Panc1 (cell line): Measurements from ENCODE around the gene CD37. TPM values are rescaled to one million over a fixed set of nuclear protein-coding genes. Genes with fewer than 3 reads are reported as not detected.

Source experiments
- ATAC-seq: fragments of 200-7000 bp; cut with Tn5 transposase; 2 replicates; pipeline ENCODE4 v1.9.1; 2020; ENCODE audit warnings: mild to moderate bottlenecking, moderate library complexity
- BruUV-seq: library from RNA; stranded (reverse); fragments of 400-500 nt; replicated peaks from 2 replicates; lab custom pipeline; 2021; lab: Mats Ljungman, UMichigan
- CTCF ChIA-PET: fragments of 300-600 bp; sonication (Branson Sonifier 250); formaldehyde crosslinking; loops from one replicate; lab custom pipeline; 2022; ENCODE audit warnings: antibody characterized with exemption; lab: Charles Lee
- POLR2A ChIA-PET: fragments of 300-600 bp; sonication (Branson Sonifier 250); formaldehyde crosslinking; loops from one replicate; lab custom pipeline; 2022; ENCODE audit warnings: antibody characterized with exemption; lab: Charles Lee
- DNase-seq: peaks from one replicate; pipeline ENCODE4 v3.0.0-alpha.2; 2010; ENCODE audit warnings: low read depth, low spot score
- H3K27ac ChIP-seq: 2 replicates; pipeline ENCODE4 v1.5.1; 2011; ENCODE audit warnings: mild to moderate bottlenecking, low read length, inconsistent platforms
- H3K27me3 ChIP-seq: fragments of 200-500 bp; sonication (Bioruptor generic); 2 replicates; pipeline ENCODE4 v1.6.0; 2014; ENCODE audit warnings: low read length, inconsistent platforms; ENCODE audit not compliant: control insufficient read depth, insufficient read depth
- H3K36me3 ChIP-seq: fragments of 200-500 bp; sonication (Bioruptor generic); 2 replicates; pipeline ENCODE4 v1.5.1; 2014; ENCODE audit warnings: inconsistent platforms, mild to moderate bottlenecking, low read length, moderate library complexity; ENCODE audit not compliant: control insufficient read depth, insufficient read depth
- H3K4me1 ChIP-seq: 2 replicates; pipeline ENCODE4 v1.5.1; 2011; ENCODE audit warnings: inconsistent platforms, mild to moderate bottlenecking, low read length, moderate library complexity; ENCODE audit not compliant: control insufficient read depth, insufficient read depth
- H3K4me3 ChIP-seq, 2 experiments: 2 replicates each; pipeline ENCODE4 v1.5.1; 2011 to 2012; ENCODE audit warnings: low read depth in 2 of 2, low read length in 2 of 2, mild to moderate bottlenecking in 2 of 2, inconsistent platforms in 1 of 2, moderate library complexity in 1 of 2
- H3K9me3 ChIP-seq: fragments of 200-500 bp; sonication (Bioruptor generic); 2 replicates; pipeline ENCODE4 v1.5.1; 2014; ENCODE audit warnings: low read depth, mild to moderate bottlenecking, inconsistent platforms, low read length, moderate library complexity; ENCODE audit not compliant: control insufficient read depth, insufficient read depth
- POLR2AphosphoS5 ChIP-seq: IDR thresholded peaks from 2 replicates; pipeline ENCODE4 v1.6.1; 2012; ENCODE audit warnings: mild to moderate bottlenecking, low read depth, low read length, moderate library complexity
- SIN3A ChIP-seq: IDR thresholded peaks from 2 replicates; pipeline ENCODE4 v1.6.1; 2012; ENCODE audit warnings: low read depth, mild to moderate bottlenecking, low read length, moderate library complexity, borderline replicate concordance; ENCODE audit not compliant: insufficient read depth
- TCF7L2 ChIP-seq: IDR thresholded peaks from 2 replicates; pipeline ENCODE4 v1.6.1; 2011; ENCODE audit warnings: mild to moderate bottlenecking, low read depth, low read length, inconsistent platforms
- in situ Hi-C: cut with HindIII; loops from 2 replicates; pipeline ENCODE4 v1.10.0; 2016; ENCODE audit warnings: low sequenced_read_pairs, low pct_unique_long_range_greater_than_20kb
- intact Hi-C: fragments of 100-400 bp; cut with micrococcal nuclease; formaldehyde crosslinking; loops from one replicate; pipeline ENCODE4 v1.10.0; 2022; ENCODE audit not compliant: unreplicated experiment
- total RNA-seq: library from RNA; stranded (reverse); gene quantifications from one replicate; pipeline ENCODE4 v1.2.1, GENCODE V29; 2021; ENCODE audit not compliant: unreplicated experiment
- TF ChIP-seq, protein P1 (sequence below): fragments of 450-650 bp; IDR thresholded peaks from 2 replicates; pipeline ENCODE4 v1.5.1; 2017; ENCODE audit warnings: mild to moderate bottlenecking
- TF ChIP-seq, protein P2 (sequence below), 2 experiments: IDR thresholded peaks; 2 replicates each; pipeline ENCODE4 v1.6.1; 2011 to 2012; ENCODE audit warnings: low read depth in 2 of 2, control low read depth in 1 of 2, low read length in 1 of 2, mild to moderate bottlenecking in 1 of 2, moderate library complexity in 1 of 2; ENCODE audit not compliant: insufficient read depth in 1 of 2

The CD37 gene
- total RNA-seq, 1 experiment from 2014 or later = 0.33 TPM

DNA sequence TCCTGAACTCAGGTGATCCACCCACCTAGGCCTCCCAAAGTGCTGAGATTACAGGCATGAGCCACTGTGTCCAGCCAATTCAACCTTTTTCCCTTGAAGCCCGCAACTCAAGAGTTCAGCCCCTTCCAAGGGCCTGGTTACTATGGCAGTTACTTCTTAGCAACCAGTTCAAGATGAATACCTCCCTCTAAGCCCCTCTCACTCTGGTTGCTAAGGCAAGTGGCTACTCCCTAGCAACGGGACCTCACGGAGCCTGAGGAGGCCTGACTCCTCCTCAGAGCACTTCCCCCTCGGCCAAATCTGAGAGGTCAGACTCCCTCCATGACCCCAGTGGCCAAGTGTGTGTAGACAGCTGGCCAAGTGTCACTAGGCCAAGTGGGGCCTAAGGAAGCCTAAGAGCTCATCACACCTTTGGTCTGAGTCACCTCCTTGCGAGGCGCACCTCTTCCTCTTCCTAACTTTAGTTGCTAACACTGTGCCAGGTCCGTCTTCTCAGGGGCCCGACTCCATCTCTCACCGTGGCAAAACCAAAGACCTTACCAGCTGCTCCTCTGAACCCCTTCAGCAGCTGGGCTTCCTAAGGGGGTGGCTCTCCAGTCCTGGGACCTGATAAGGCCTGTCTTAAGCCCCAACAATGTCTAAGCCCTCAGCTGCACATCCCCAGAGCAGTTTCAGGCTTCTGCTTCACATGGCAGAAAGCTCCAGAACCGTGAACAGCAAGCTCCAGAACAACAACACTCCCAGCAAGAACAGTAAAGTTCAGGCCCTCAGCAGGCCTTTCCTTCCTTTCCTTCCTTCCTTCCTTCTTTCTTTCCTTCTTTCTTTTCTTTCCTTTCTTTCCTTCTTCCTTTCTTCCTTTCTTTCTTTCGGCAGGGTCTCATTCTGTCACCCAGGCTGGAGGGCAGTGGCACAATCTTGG, 9.6 kb downstream of the CD37 start:
- Histone ChIP-seq H3K4me3 (no peak overlapping the region), H3K27me3 (no peaks in the 10 kb centered on the region), H3K36me3 (no peaks in the 10 kb centered on the region; the same call in none of the 2 replicates), H3K4me1 (peaks cover 3% of the 10 kb centered on the region; the same call in 1 of the 2 replicates), H3K27ac (no peak overlapping the region), H3K9me3 (no peaks in the 10 kb centered on the region)
- BruUV-seq = no TSS peak
- ChIA-PET CTCF (no interaction called here), POLR2A (no interaction called here)
- no peak for DNase-seq
- no peak for ATAC-seq
- TF ChIP-seq TCF7L2 = no peak
- TF ChIP-seq SIN3A = no peak
- TF ChIP-seq, protein P1, sequence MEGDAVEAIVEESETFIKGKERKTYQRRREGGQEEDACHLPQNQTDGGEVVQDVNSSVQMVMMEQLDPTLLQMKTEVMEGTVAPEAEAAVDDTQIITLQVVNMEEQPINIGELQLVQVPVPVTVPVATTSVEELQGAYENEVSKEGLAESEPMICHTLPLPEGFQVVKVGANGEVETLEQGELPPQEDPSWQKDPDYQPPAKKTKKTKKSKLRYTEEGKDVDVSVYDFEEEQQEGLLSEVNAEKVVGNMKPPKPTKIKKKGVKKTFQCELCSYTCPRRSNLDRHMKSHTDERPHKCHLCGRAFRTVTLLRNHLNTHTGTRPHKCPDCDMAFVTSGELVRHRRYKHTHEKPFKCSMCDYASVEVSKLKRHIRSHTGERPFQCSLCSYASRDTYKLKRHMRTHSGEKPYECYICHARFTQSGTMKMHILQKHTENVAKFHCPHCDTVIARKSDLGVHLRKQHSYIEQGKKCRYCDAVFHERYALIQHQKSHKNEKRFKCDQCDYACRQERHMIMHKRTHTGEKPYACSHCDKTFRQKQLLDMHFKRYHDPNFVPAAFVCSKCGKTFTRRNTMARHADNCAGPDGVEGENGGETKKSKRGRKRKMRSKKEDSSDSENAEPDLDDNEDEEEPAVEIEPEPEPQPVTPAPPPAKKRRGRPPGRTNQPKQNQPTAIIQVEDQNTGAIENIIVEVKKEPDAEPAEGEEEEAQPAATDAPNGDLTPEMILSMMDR = no peak
- no peak for TF ChIP-seq POLR2AphosphoS5
- TF ChIP-seq, protein P2, sequence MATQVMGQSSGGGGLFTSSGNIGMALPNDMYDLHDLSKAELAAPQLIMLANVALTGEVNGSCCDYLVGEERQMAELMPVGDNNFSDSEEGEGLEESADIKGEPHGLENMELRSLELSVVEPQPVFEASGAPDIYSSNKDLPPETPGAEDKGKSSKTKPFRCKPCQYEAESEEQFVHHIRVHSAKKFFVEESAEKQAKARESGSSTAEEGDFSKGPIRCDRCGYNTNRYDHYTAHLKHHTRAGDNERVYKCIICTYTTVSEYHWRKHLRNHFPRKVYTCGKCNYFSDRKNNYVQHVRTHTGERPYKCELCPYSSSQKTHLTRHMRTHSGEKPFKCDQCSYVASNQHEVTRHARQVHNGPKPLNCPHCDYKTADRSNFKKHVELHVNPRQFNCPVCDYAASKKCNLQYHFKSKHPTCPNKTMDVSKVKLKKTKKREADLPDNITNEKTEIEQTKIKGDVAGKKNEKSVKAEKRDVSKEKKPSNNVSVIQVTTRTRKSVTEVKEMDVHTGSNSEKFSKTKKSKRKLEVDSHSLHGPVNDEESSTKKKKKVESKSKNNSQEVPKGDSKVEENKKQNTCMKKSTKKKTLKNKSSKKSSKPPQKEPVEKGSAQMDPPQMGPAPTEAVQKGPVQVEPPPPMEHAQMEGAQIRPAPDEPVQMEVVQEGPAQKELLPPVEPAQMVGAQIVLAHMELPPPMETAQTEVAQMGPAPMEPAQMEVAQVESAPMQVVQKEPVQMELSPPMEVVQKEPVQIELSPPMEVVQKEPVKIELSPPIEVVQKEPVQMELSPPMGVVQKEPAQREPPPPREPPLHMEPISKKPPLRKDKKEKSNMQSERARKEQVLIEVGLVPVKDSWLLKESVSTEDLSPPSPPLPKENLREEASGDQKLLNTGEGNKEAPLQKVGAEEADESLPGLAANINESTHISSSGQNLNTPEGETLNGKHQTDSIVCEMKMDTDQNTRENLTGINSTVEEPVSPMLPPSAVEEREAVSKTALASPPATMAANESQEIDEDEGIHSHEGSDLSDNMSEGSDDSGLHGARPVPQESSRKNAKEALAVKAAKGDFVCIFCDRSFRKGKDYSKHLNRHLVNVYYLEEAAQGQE (IDR thresholded peaks at IDR 0.05; ENCODE audit: insufficient read depth in 1 of 2, low read depth in 2 of 2, low read length in 1 of 2) = no peak
- in situ Hi-C loops (no loop called here), intact Hi-C loops (no loop called here)

DNA sequence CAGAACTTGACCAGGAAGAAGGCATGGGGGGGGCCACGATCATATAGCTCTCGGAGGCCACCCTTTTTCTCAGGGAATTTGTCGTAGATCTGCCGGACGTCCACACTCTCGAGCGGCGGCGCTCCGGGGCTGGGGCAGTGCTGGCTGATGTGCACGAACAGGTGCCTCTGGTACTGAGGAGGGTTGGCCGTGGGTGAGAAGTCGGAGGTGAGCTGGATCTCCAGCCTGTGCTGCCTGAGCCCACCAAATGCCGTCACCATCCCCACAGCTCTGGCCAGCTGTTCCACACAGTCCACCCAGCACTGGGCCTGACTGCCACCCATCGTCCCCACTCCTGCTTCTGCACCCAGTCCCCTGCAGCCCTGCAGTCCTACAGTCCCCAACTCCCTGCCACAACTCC, 12.0 kb downstream of the CD37 start:
- ATAC-seq = no peak
- no TSS peak for BruUV-seq
- POLR2A ChIA-PET = no interaction called here
- H3K27me3 ChIP-seq = no peaks in the 10 kb centered on the region
- DNase-seq = no peak
- no peaks in the 10 kb centered on the region for H3K4me1 ChIP-seq
- H3K9me3 ChIP-seq = no peaks in the 10 kb centered on the region
- in situ Hi-C loops (no loop called here), intact Hi-C loops (no loop called here)
- CTCF ChIA-PET = no interaction called here
- TF ChIP-seq SIN3A (no peak), POLR2AphosphoS5 (no peak), TCF7L2 (no peak)
- TF ChIP-seq, protein P1 = no peak
- TF ChIP-seq, protein P2 (IDR thresholded peaks at IDR 0.05; ENCODE audit: insufficient read depth in 1 of 2, low read depth in 2 of 2, low read length in 1 of 2) = no peak
- no peak overlapping the region for H3K4me3 ChIP-seq
- H3K27ac ChIP-seq = no peak overlapping the region
- no peaks in the 10 kb centered on the region; the same call in none of the 2 replicates for H3K36me3 ChIP-seq
